ENCODE measurements around the gene PARD3B.

Gene PARD3B

DNA sequence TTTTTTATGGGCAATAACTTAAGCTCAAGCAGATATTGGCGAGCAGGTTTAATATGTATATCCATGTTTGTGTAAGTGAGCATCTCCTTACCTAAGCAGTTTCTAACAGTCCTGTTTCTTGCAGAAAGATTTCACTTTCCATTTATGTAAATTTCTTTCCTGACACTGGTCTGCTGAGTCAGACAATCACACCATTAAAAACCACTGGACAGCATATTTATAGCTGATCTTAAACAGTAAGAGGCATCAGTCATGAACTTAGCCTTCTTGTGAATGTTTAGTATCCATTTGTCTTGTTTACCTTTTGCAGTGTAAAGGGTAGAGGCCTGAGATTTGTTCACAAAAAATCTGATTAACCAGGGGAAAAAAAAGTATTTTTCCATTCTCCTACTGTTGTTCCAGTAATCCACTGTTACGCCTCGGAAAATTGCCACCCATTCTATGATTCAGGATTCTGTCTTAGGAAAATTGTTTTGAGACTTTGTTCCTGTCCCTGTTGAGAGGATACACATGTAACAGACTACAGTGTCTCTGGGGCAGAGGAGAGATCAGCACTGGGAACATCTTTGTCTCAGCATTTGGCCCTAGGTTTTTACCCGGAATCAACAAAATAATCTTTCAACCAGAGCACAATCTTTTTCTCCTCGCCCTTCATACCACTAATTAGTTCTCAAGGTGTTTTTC, 616.0 kb downstream of the PARD3B start:
- no peak for DNase-seq

DNA sequence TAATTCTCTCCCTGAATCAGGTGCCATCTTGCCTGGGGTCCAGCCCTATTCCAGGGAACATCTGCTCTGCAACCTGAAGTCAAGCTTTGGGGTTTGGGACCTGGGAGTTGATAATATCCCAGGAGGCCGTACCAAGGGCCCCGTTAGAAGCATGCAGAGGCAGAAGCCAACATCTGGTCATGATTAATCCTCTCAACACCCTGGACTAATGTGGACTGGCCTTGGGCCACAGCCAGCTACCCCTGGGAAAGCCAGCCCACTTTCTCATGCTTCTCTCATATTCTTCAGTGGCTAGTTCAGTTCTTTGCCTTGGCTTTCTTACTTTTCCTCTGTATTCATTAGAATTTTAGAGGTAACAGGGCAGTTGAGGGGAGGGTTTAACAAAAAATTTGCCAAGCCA, 621.5 kb downstream of the PARD3B start:
- DNase-seq: no peak

DNA sequence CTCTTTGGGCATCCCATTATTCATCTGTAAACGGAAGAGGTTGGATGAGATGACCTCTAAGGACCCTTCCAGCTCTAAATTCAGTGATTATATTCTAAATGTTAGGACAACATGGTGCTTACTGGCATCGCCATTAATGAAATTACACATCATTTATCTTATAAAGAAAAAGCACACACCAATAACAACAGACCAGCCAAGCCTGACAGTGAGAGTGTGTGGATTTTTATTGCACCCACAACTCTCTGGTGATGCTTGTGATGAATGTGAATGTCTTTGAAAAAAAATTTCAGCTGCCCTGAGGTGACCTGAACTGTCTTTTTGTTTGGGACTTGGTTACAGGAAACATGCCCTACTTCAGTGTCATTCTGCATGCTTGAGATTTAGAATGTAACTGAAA, 623.7 kb downstream of the PARD3B start:
- DNase-seq: no peak

DNA sequence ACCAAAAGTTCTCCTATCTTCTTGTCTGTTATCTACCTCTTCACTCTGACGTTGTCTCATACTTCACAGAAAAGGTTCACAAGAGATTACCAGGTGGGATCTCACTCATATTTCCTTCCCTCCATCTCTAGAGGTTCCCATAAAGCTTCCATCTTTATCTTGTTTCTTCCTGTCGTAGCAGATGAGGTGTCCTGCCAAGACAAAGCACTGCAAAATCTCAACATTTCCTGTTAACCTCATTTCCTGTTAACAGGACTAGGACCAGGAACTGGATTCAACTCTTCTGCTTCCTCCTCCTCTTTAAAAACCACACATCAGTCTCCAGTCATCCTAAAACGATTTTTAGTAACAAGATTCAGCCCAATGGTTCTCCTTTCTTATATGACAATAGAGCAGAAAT, 624.2 kb downstream of the PARD3B start:
- no peak for DNase-seq

- no peak for DNase-seq
Observed at GRCh38 chr2:205170399-205170798, 625.1 kb downstream of the PARD3B start.

DNA sequence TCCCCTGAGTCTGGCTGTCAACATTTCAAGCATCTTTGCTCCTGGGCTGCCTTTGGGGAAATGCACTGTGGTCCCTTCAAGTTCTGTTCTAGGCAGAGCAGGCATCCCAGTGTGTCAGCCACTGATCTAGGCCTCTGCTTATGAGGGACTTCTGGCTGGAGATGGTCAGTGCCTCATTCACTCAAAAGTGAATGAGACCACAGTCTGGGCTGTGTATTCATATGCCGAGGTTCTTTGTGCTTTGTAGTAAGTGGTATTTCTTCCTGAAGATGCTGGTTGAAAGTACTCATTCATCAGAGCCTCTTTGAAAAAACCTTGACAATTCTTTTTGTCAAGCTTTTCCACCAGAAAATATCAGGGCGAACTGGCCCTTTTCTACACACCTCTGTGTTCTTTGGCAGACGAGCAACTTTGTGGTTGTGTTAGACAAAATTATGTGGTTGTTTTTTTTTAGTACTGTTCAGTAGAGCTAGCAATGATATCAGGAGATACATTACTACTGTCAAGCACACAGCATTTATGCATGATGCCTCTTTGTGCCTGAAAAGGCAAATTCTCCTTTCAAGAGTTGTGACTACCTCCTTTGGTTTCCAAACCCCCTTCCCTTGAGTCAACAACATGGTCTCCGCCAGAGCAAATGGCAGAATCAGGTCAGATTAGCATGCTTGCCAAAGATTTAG, 626.1 kb downstream of the PARD3B start:
- DNase-seq: no peak

- no peak for DNase-seq
Observed at GRCh38 chr2:205175831-205176230, 630.6 kb downstream of the PARD3B start.

- no peak for DNase-seq
Observed at GRCh38 chr2:205176546-205176945, 631.3 kb downstream of the PARD3B start.

DNA sequence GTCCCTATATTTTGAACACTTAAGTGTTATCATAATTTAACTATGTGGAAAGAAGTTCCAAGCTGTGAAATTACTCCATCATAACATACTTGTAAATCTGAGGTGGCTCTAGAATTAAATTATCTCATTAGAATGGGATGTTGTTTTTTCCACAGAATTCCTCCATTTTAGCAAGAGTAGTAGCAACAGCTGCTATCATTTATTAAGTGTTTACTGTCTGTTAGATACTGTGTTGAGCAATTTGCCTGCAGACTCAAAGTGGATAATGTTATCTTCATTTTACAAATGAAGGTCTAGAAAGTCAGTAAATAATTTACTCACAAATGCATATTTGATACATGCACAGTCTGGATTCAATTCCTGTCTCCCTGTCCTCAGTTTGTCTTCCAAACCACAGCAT, 632.3 kb downstream of the PARD3B start:
- DNase-seq: no peak

- DNase-seq: no peak
Observed at GRCh38 chr2:205180730-205181129, 635.5 kb downstream of the PARD3B start.

GRCh38 chr2:205187731-205188130, 642.5 kb downstream of the PARD3B start:
- DNase-seq: no peak

DNA sequence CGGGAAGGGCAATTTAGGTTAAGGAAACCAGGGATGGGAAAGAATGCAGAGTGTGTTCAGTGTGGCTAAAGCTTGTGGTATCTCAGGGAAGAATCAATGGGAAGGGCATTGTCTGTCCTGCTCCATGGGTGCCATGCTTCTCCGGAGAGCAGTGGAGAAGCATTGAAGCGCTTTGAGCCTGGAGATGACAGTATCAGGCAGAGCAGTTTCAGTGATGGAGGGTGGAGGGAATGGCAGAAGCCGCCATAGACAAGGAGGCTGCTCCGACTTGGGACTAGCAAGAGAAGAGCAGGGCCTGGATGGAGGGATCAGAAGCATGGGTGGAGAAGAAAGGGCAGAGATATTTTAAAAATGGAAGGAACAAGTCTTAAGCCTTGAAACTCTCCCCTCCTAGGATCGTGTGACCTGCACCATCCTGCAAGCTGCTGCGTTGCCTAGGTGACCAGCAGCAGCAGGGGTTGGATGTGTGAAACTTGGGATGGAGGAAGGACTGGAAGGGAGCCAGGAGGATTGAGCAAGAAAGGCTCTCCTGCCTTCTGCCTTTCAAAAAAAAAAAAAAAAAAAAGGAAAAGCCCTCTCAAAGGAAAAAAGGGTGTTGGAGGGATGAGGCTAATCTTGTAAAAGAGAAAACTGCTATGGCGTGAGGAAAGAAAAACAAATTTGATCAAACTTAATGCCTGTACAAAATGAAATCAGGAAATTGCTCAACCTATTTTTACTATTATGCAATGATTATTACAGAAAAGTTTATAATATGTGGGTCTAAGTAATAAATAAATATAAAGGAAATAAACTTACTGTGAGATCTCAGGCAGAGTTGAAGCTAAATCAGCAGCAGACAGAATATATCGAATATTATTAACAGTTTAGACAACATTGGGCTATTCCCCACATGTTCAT, 643.2 kb downstream of the PARD3B start:
- no peak for DNase-seq

- DNase-seq: no peak
Observed at GRCh38 chr2:205189301-205189700, 644.0 kb downstream of the PARD3B start.

GRCh38 chr2:205190528-205190927, 645.3 kb downstream of the PARD3B start:
- no peak for DNase-seq

DNA sequence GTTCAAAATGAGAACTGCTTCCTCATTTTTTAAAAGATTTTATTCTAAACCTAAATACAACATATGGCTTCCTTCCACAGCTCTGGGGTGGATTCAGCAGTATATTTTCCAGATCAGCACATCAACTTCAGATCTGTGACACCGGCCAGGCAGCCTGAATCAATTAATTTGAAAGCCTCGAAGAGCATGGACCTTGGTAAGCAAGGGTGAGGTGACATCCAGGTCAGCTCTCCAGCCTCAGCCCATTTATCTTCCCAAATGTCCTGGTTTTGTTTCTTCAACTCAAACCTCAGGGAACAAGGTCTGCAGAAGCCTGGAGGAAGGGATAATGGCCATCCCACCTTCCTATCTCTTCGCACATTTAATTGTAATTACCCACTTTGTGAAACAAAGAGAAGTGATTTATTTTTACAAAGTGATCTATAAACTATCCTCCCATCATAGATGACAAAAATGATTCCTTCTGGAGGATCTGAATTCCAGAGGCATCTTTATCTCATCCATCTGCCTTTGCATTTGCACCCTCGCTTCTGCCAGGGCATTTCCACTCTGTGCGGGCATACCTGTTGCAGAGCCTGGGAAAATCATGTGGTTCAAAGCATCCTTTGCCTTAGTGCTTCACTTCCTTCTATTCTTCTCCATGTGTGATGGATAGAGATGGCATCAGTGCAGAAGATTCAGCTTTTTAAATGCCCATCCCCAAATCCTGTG, 648.0 kb downstream of the PARD3B start:
- no peak for DNase-seq

DNA sequence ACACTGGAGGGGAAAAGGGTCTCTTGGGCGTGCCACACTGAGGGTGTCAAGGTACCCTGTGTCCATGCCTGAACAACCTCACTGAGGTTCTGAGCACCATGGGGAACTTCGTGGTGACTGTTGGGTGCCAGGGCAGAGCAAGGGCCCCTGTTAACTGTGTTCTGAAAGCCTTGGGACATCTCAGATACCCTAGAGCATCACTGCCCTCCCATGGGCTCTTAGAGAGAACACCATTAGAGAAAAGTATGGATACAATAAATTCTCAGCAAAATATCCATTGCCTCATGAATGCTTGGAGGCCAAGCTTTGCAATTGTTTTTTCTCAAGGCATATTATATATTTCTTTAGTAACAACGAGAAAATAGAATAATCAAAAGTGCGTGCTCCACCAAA, 648.6 kb downstream of the PARD3B start:
- DNase-seq: no peak

DNA sequence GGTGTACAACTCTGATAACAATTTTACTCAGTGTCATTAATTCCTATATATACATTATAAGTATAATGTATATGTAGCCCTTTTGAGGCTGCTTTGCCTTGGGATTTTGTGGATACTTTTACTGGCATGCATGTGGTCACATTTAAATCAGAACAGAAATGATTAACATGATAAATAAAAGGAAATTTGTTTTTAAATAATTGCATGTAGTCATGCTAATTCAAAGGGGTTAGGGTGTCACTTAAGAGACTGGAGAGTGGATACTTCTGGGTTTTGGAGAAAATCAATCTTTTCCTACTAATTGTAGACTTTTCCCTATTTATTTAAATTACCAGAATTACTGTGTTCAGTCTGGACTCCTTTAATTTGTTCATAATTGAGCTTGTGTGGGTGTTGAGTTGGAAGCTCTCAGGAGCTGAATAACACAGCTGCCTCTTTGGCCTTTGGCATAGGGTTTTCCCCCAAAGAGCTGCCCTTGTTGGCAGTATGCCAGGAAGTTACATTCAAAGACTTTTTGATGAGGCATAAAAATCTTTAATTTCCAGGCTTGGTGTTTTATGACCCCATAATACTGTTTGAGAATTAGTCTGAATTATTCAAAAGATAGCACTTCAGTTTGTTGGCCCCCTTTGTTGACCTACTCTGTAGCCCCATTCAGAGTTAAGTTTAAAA, 652.3 kb downstream of the PARD3B start:
- DNase-seq: no peak

DNA sequence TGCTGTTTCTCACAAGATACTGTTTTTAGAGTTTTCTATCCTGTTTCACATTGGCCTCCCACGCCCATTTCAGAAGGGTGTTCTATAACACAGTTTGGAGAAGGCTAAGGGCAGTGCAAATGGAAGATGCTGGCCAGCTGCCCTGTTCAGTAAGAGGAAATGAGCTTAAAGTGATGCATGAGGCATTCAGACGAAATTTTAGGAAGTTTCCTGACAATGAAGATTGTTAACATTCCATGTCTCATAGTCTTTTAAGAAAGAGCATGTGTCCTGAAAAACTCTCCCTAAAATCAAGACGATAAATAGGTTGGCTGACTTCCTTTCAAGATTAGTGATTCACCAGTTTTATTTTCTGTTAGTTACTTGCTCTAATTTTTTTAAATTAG, 652.9 kb downstream of the PARD3B start:
- no peak for DNase-seq

DNA sequence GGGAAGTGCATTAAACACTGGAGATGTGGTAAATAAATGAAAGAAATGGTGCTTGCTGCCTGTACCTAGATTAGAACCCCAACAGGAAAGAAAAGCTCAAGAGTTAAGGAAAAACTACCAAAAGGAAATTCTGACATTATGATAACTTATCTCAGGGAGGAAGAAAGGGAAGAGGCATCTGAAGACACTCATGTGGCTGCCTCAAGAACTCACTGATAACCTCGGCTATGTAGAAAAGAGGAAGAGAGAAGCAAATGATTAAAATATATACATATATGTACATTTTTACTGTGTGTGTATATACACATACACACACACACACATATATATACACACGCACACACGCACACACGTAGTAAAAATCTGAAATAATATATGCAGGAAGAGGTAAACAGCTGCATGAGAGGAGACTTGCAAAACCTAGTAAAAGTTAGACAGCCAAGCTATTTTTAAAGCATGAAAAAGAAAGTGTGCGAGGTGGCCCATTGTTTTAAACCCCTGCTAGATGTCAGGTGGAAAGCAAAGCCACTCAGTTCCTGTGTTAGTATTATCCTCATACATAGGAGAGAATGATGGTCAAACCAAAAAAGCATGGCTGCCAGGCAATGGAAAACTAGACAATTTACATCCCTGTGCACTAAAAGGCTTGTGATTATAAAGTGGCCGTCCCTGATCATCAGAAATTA, 654.0 kb downstream of the PARD3B start:
- DNase-seq: no peak

DNA sequence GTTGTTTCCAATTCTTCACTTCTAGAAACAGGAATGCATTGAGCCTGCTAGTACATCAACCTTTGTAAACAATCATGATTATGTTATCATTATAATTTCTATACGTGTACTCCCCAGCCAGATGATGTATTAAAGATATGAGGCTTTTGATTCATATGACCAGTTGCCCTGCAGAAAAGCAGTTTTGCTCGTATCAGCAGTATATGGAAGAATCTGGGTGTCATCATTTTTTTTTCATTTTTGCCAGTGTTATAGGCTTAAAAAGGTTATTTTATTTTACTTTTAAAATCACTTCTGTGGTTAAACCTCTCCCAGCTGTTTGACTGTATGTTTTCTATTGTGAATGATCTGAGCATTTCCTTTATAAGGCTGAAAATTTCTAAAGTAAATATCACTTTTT, 665.2 kb downstream of the PARD3B start:
- no peak for DNase-seq

GRCh38 chr2:205212357-205212756, 667.1 kb downstream of the PARD3B start:
- DNase-seq: no peak

GRCh38 chr2:205216092-205216491, 670.8 kb downstream of the PARD3B start:
- no peak for DNase-seq

Measured in activated effector memory CD4-positive, alpha-beta T cell treated with Interleukin-2 at 50 U/mL for 16 hours (primary cell).